ENCODE results near the gene PTTG1IP2. TPM values are rescaled to one million over a fixed set of nuclear protein-coding genes. Genes with fewer than 3 reads are reported as not detected.

The PTTG1IP2 gene
- total RNA-seq, 1 experiment from 2014 or later, result not detected

Other genes starting within 250 kb of the PTTG1IP2 start
- 4.1 TPM for gene CFAP69, start 224.5 kb upstream of the PTTG1IP2 start, total RNA-seq (2021; ENCODE audit: unreplicated experiment)
- gene FAM237B, start 148.3 kb upstream of the PTTG1IP2 start, total RNA-seq (2021; ENCODE audit: unreplicated experiment), result not detected
- gene GTPBP10, start 122.9 kb upstream of the PTTG1IP2 start, total RNA-seq (2021; ENCODE audit: unreplicated experiment), result 36.7 TPM
- 30.6 TPM for gene CLDN12, start 66.2 kb upstream of the PTTG1IP2 start, total RNA-seq (2021; ENCODE audit: unreplicated experiment)
- gene CDK14, start 126.7 kb downstream of the PTTG1IP2 start, total RNA-seq (2021; ENCODE audit: unreplicated experiment), result 10.2 TPM

Measured in HCT116 (cell line).